ENCODE results near the gene PPP4C.
"Not testable (repeated sequence)": the region's sequence is repeated elsewhere in the genome, so short reads cannot be mapped to it uniquely, and the experiment has no call there.

The PPP4C gene

DNA sequence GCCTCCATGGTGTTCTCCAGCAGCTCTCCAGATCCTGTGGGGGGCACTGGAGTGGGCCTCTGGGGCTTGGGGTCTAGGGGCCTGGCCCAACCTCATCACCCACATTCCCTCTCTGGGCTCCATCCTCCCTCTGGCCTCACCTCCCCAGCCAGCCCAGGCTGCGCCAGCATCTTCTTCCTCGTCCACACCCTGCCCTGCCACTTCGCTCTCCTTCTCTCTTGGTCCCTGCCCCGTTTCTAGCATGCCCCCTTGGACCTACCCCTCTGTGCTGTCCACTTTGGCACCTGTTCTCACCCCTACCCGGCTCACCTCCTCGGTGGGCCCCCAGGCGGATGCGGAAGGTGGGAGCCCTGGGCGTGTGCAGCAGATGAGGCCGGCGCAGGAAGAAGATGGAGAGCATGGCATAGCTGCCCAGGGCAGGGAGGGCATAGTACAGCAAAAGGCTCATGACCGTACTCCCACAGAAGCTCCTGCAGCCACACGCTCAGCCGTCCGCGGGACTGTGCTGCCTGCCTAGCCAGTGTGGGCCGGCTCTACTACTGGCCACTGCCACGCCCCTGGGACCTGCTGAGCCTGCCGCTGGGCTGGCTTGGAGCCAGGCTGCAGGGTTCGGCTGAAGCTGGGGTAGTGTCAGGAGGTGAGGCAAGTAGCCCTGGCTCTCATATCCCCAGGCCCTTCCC is 37.4 kb downstream of the PPP4C start, which contains the start of gene GDPD3:
TSS of gene GDPD3 (minus strand) at position 507 of the 680 bp plus-strand sequence. CDS start at position 448, 59 bp downstream.
- peak; percentile 43 for DNase-seq (ENCODE audit: low read depth)
- TF ChIP-seq, protein P1, sequence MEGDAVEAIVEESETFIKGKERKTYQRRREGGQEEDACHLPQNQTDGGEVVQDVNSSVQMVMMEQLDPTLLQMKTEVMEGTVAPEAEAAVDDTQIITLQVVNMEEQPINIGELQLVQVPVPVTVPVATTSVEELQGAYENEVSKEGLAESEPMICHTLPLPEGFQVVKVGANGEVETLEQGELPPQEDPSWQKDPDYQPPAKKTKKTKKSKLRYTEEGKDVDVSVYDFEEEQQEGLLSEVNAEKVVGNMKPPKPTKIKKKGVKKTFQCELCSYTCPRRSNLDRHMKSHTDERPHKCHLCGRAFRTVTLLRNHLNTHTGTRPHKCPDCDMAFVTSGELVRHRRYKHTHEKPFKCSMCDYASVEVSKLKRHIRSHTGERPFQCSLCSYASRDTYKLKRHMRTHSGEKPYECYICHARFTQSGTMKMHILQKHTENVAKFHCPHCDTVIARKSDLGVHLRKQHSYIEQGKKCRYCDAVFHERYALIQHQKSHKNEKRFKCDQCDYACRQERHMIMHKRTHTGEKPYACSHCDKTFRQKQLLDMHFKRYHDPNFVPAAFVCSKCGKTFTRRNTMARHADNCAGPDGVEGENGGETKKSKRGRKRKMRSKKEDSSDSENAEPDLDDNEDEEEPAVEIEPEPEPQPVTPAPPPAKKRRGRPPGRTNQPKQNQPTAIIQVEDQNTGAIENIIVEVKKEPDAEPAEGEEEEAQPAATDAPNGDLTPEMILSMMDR (IDR thresholded peaks at IDR 0.05; ENCODE audit: insufficient read depth, low read depth, low read length, missing control alignments): no peak
- no peak within 1 kb of the TSS for H3K4me3 ChIP-seq (ENCODE audit: low read length)

DNA sequence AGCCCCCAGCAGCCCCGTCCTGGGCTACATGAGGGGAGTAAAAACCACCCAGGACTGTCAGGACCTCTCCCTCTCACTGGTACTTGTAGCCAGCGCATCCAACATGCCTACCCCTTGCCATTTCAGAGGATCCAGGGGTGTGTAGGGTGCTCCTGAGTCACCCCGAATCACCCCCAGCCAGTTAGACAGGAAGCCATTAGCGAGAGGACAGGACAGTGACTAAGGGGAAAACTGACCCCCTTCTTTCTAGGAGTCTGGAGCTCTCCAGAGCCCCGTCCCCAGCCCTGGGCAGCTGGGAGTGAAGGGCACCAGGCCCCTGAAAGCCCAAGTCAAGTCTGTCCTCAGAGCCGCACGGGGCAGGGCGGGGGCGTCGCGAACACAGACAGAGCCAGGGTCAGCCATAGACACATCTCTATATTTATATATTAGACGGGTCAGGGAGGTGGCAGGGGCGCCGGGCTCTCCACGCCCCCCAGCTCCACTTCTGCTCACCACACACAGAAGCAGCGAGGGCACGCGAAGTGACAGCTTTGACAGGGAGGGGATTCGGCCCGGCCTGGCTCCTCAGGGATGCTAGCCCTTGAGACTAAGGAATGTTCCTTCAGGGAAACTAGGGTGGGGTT is 38.0 kb downstream of the PPP4C start:
- TF ChIP-seq, protein P1 (IDR thresholded peaks at IDR 0.05; ENCODE audit: insufficient read depth, low read depth, low read length, missing control alignments): no peak
- peak; percentile 59 for DNase-seq (ENCODE audit: low read depth)
- H3K4me3 ChIP-seq (ENCODE audit: low read length): no peak overlapping the region

GRCh38 chr16:30114411-30114810 is 38.6 kb downstream of the PPP4C start:
- TF ChIP-seq, protein P1 (IDR thresholded peaks at IDR 0.05; ENCODE audit: insufficient read depth, low read depth, low read length, missing control alignments): no peak
- H3K4me3 ChIP-seq (ENCODE audit: low read length): no peak overlapping the region
- no peak for DNase-seq (ENCODE audit: low read depth)

DNA sequence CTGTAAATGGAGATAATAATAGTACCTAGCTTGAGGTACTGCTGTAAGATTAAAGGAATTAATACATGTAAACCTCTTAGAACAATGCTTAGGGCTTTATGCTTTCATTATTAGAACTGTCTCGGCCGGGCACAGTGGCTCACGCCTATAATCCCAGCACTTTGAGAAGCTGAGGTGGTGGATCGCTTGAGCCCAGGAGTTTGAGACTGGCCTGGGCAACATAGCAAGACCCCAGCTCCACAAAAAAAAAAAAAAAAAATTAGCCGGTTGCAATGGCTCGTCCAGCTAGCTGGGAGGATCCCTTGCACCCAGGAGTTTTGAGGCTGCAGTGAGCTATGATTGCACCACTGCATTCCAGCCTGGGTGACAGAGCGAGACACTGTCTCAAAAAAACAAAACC is 39.0 kb downstream of the PPP4C start:
- not testable (repeated sequence) for DNase-seq (ENCODE audit: low read depth)

DNA sequence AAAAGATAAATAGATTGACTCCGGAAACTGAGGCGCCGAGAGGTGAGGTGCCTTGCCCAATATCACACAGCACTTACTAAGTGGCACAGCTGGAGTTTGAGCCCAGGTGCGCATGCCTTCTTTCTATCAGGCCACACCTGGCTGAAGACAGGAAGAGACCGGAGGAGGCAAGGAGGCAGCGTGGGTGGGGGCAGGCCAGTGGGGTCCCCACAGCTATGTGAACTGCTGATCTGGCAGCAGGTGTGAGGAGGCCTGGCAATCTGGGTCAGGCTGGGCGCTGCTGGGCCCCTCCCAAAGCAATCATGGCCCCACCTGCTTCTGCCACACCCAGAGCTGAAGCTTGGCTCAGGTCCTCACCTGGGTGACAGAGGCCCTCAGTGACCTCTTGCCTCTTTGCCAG is 39.4 kb downstream of the PPP4C start:
- TF ChIP-seq, protein P1 (IDR thresholded peaks at IDR 0.05; ENCODE audit: insufficient read depth, low read depth, low read length, missing control alignments): no peak
- DNase-seq (ENCODE audit: low read depth): no peak
- H3K4me3 ChIP-seq (ENCODE audit: low read length): no peak overlapping the region

More for the DNA sequence above, 39.0 kb downstream of the PPP4C start:
- H3K4me3 ChIP-seq (ENCODE audit: low read length): not testable (repeated sequence)

DNA sequence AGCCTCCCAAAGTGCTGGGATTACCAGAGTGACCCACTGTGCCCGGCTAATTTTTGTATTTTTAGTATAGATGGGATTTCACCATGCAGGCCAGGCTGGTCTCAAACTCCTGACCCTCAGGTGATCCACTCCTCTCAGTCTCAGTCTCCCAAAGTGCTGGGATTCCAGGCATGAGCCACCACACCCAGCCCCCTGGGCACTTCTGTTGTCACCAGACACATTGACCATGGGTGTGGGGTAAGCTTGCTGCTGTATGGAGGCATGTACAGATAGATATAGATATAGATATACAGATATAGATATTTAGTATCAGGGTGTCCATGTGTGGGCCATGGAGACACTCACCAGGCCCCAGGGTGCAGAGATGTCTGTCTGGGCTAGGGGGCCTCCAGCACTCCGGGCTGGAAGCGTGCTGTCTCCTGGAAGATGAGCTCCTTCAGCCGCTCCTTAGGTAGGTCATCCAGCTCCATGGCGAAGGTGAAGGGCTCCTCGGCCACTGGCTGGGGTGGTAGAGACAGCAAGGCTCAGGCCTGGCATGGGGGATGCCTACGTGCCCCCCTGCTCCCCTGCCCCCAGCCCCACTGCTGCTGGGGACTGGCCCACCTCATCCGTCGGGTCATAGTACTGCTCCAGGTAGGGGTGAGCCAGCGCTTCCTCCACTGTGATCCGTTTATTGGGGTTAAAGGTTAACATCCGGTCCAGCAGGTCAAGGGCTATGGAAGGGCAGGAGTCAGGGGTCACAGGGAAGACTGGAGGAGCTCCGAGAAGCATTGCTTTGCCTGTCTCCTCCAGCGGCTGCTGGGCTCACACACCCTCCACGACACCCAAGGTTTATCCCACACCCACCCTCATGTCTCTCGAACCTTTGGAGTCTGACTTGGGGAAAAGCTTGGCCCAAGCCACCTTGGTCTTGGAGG is 40.8 kb downstream of the PPP4C start:
- TF ChIP-seq, protein P1 (IDR thresholded peaks at IDR 0.05; ENCODE audit: insufficient read depth, low read depth, low read length, missing control alignments): no peak
- no peak for DNase-seq (ENCODE audit: low read depth)
- H3K4me3 ChIP-seq (ENCODE audit: low read length): no peak overlapping the region

GRCh38 chr16:30117768-30118167 is 42.0 kb downstream of the PPP4C start:
- no peak for DNase-seq (ENCODE audit: low read depth)
- TF ChIP-seq, protein P1 (IDR thresholded peaks at IDR 0.05; ENCODE audit: insufficient read depth, low read depth, low read length, missing control alignments): no peak
- no peak overlapping the region for H3K4me3 ChIP-seq (ENCODE audit: low read length)

Data from epithelial cell of esophagus (primary cell).